AG04450 (cell line): Measurements from ENCODE around the gene NEK1. TPM values are rescaled to one million over a fixed set of nuclear protein-coding genes. Genes with fewer than 3 reads are reported as not detected.
A peak's percentile ranks its signal among the peaks of the same experiment; 100 is the strongest.

Source experiments
- CTCF ChIA-PET: fragments of 300-600, 350-600 bp; formaldehyde crosslinking; extraction: SDS; loops from one replicate; lab custom pipeline; 2022; ENCODE audit warnings: antibody characterized with exemption, inconsistent platforms; lab: Charles Lee
- POLR2A ChIA-PET: fragments of 350-600 bp; formaldehyde crosslinking; extraction: SDS; loops from one replicate; lab custom pipeline; 2021; ENCODE audit warnings: antibody characterized with exemption, inconsistent platforms; lab: Yijun Ruan, JAX
- DNase-seq: peaks from one replicate; pipeline ENCODE4 v3.0.0-alpha.2; 2011; ENCODE audit warnings: low read depth, low spot score
- H3K27ac ChIP-seq: one replicate; pipeline ENCODE4 v1.5.1; 2012; ENCODE audit warnings: low read depth, low read length, control low read depth
- H3K27me3 ChIP-seq: one replicate; pipeline ENCODE4 v1.6.0; 2012; ENCODE audit warnings: low read length; ENCODE audit not compliant: control insufficient read depth, insufficient read depth
- H3K4me3 ChIP-seq: 2 replicates; pipeline ENCODE4 v1.5.1; 2011; ENCODE audit warnings: mild to moderate bottlenecking, low read depth, low read length, control low read depth
- H3K9me3 ChIP-seq: 2 replicates; pipeline ENCODE4 v1.5.1; 2012; ENCODE audit warnings: low read length; ENCODE audit not compliant: control insufficient read depth, insufficient read depth
- polyA plus RNA-seq: library from polyadenylated mRNA; depleted of rRNA; stranded (reverse); fragments of >200 nt; gene quantifications from 2 replicates; pipeline ENCODE4 v1.2.3, GENCODE V29; 2011
- TF ChIP-seq, protein P1 (sequence below): IDR thresholded peaks from 2 replicates; pipeline ENCODE4 v1.5.1; 2011; ENCODE audit warnings: low read depth, low read length, control low read depth, inconsistent platforms

The NEK1 gene
- polyA plus RNA-seq, 1 experiment, result 7.7 TPM

DNA sequence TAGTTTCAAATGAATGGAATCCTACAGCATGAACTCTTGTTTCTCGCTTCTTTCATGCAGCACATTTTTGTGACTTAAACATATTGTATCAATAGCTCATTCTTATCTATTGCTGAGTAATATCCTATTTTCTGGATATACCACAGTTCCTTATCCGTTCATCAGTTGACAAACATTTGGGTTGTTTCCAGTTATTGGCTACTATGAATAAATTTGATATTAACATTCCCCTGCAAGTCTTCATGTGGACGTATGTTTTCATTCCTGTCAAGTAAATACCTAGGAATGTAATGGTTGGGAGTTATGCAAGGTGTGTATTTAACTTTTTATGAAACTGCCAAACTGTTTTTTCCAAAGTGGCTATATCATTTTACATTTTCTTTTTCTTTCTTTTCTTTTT is 227.6 kb downstream of the NEK1 start:
- POLR2A ChIA-PET, result no interaction called here
- CTCF ChIA-PET, result interaction anchor here (0.7 kb wide), 1 partner anchor 108 kb away, joined by 3 read pairs; no protein-coding TSS in a partner anchor
- TF ChIP-seq, protein P1, sequence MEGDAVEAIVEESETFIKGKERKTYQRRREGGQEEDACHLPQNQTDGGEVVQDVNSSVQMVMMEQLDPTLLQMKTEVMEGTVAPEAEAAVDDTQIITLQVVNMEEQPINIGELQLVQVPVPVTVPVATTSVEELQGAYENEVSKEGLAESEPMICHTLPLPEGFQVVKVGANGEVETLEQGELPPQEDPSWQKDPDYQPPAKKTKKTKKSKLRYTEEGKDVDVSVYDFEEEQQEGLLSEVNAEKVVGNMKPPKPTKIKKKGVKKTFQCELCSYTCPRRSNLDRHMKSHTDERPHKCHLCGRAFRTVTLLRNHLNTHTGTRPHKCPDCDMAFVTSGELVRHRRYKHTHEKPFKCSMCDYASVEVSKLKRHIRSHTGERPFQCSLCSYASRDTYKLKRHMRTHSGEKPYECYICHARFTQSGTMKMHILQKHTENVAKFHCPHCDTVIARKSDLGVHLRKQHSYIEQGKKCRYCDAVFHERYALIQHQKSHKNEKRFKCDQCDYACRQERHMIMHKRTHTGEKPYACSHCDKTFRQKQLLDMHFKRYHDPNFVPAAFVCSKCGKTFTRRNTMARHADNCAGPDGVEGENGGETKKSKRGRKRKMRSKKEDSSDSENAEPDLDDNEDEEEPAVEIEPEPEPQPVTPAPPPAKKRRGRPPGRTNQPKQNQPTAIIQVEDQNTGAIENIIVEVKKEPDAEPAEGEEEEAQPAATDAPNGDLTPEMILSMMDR, result no peak
- DNase-seq, result no peak
- Histone ChIP-seq H3K27me3 (no peaks in the 10 kb centered on the region), H3K9me3 (peaks cover 9% of the 10 kb centered on the region), H3K4me3 (no peak overlapping the region), H3K27ac (no peak overlapping the region)

DNA sequence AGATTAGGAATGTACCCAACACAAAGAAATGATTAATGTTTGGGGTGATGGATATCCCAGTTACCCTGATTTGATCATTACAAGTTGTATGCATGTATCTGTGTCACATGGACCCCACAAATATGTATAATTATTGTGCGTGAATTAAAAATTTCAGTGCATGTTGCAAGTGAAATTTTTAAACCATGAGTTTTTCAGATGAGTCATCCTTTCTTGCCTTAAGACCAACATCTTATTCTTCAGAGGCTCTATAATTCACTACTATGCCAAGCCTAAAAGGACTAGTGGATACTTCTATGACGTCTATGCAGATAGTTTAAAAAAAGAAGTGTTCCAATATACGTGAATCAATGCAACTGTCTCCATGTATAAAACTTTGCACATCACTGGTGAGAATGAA is 228.7 kb downstream of the NEK1 start:
- TF ChIP-seq, protein P1, result no peak
- H3K4me3 ChIP-seq, result no peak overlapping the region
- peak overlapping the region; percentile 74 for H3K27ac ChIP-seq
- ChIA-PET POLR2A (interaction anchor here (0.7 kb wide), 1 partner anchor 350 kb away, joined by 3 read pairs; no protein-coding TSS in a partner anchor), CTCF (interaction anchor here (0.7 kb wide), 1 partner anchor 55 kb away, joined by 6 read pairs; no protein-coding TSS in a partner anchor)
- no peaks in the 10 kb centered on the region for H3K27me3 ChIP-seq
- DNase-seq, result peak; percentile 81
- peaks cover 10% of the 10 kb centered on the region for H3K9me3 ChIP-seq

DNA sequence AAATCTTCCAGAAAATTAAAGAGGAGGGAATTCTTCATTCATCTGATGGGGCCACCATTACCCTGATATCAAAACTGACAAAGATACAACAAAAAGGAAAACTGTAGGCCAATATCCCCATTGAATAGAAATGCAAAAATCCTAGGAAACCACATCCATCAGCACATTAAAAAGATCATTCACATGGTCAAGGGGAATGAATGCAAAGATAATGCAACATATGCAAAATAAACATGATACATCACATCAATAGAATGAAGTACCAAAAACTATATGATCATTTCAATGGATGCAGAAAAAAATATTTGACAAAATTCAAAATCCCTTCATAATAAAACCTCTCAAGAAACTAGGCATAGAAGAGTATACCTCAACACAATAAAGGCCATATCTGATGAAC is 232.7 kb downstream of the NEK1 start:
- ChIA-PET CTCF (no interaction called here), POLR2A (no interaction called here)
- no peak overlapping the region for H3K4me3 ChIP-seq

DNA sequence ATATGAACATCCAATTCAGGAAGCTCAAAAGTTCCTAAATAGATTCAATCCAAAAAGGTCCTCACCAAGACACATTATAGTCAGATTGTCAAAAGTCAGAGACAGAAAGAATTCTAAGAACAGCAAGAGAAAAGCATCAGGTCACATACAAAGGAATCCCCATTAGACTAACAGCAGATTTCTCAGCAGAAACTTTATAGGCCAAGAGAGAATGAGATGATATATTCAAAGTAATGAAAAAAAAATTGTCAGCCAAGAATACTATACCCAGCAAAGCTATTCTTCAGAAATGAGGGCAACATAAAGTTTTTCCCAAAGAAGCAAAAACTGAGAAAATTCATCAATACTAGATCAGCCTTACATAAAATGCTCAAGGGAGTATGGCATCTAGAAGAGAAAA is 235.0 kb downstream of the NEK1 start:
- TF ChIP-seq, protein P1, result no peak
- CTCF ChIA-PET, result no interaction called here
- Histone ChIP-seq H3K9me3 (peaks cover 20% of the 10 kb centered on the region), H3K27ac (no peak overlapping the region), H3K4me3 (no peak overlapping the region), H3K27me3 (no peaks in the 10 kb centered on the region)
- no peak for DNase-seq
- POLR2A ChIA-PET, result no interaction called here

More for the DNA sequence above, 232.7 kb downstream of the NEK1 start:
- Histone ChIP-seq H3K27me3 (no peaks in the 10 kb centered on the region), H3K27ac (no peak overlapping the region), H3K9me3 (peaks cover 27% of the 10 kb centered on the region)
- TF ChIP-seq, protein P1, result no peak
- no peak for DNase-seq

DNA sequence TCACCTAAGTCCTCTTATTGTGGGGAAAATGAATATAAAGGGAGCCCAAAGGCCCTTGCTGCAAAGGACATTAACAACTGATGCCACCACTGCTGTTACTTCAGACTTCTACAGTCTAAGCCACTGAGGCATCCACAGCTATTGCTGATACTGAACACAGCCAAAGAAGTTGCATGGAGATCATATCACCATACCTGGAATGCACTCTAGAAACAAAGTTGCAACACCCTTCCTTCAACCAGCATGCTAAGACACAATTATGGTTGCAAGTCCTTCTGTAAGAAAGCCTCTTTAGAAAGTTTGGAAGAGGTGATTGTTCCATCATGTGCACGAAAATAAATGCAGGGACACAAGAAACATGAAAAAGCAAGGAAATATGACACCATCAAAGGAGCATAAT is 236.0 kb downstream of the NEK1 start:
- H3K27me3 ChIP-seq, result no peaks in the 10 kb centered on the region
- no peak for DNase-seq
- no peak overlapping the region for H3K4me3 ChIP-seq
- H3K9me3 ChIP-seq, result peaks cover 17% of the 10 kb centered on the region; the same call in 1 of the 2 replicates
- ChIA-PET CTCF (no interaction called here), POLR2A (no interaction called here)
- H3K27ac ChIP-seq, result no peak overlapping the region
- TF ChIP-seq, protein P1, result no peak
